Parathyroid adenoma (tissue), 2 donors: ENCODE data around the gene NDUFV2.

Experiments used
- H2AFZ ChIP-seq: fragments of 300-600 bp; sonication (generic); one replicate; pipeline ENCODE4 v1.7.0; 2017; ENCODE audit warnings: antibody characterized with exemption, mild to moderate bottlenecking
- H3K27ac ChIP-seq: fragments of 300-600 bp; sonication (generic); one replicate; pipeline ENCODE4 v1.7.0; 2017
- H3K27me3 ChIP-seq: fragments of 300-600 bp; sonication (generic); one replicate; pipeline ENCODE4 v1.7.0; 2017; ENCODE audit warnings: low read length; ENCODE audit not compliant: control insufficient read depth, insufficient read depth
- H3K36me3 ChIP-seq: fragments of 300-600 bp; sonication (generic); one replicate; pipeline ENCODE4 v1.7.0; 2017; ENCODE audit warnings: low read length; ENCODE audit not compliant: control insufficient read depth, insufficient read depth
- H3K4me1 ChIP-seq: fragments of 300-600 bp; sonication (generic); one replicate; pipeline ENCODE4 v1.7.0; 2017; ENCODE audit warnings: control low read depth
- H3K4me2 ChIP-seq: fragments of 300-600 bp; sonication (generic); one replicate; pipeline ENCODE4 v1.7.0; 2017; ENCODE audit warnings: low read length
- H3K4me3 ChIP-seq: fragments of 300-600 bp; sonication (generic); one replicate; pipeline ENCODE4 v1.7.0; 2017; ENCODE audit warnings: low read depth, low read length
- H3K79me2 ChIP-seq: fragments of 300-600 bp; sonication (generic); one replicate; pipeline ENCODE4 v1.7.0; 2017; ENCODE audit warnings: control low read depth
- H3K9ac ChIP-seq: fragments of 300-600 bp; sonication (generic); one replicate; pipeline ENCODE4 v1.7.0; 2017; ENCODE audit warnings: mild to moderate bottlenecking
- H3K9me3 ChIP-seq: fragments of 300-600 bp; sonication (generic); one replicate; pipeline ENCODE4 v1.7.0; 2017; ENCODE audit warnings: low read length; ENCODE audit not compliant: control insufficient read depth
- TF ChIP-seq, protein P1 (sequence below): fragments of 300-600 bp; sonication (generic); IDR thresholded peaks from one replicate; pipeline ENCODE4 v1.7.0; 2017; ENCODE audit warnings: antibody characterized with exemption, mild to moderate bottlenecking
- donor health status: primary hyperparathyroidism.

Gene NDUFV2

DNA sequence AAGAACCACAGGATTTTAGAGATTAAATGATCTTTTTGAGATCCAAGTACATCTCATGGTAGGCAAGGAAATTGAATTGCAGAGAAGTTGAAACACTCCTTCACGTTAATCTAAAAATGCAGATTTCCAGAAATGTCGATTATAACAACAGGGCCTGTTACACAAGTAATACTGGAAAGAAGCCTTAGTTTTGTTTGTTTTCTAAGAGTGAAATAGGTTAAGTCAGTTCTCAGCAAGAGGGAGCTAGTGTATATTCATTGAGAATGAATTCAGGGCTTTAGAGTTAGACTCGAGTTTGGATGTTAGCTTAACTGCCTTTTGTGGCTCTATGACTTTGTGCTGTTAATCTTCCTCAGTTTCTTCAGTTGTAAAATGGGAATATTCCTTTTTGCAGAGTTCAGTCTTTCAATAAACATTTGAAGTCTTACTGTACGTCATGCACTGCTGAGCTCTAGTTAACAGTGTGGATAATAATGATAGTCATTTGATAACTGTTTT lies 926 bp downstream of the NDUFV2 start:
- Histone ChIP-seq H3K9ac (peak overlapping the region; percentile 56), H3K9me3 (no peaks in the 10 kb centered on the region), H3K79me2 (peaks cover 39% of the 10 kb centered on the region), H3K4me1 (peaks cover 33% of the 10 kb centered on the region), H3K36me3 (no peaks in the 10 kb centered on the region), H3K27me3 (no peaks in the 10 kb centered on the region), H3K4me3 (peak overlapping the region; percentile 93), H2AFZ (peak overlapping the region; percentile 89), H3K27ac (peak overlapping the region; percentile 90), H3K4me2 (peak overlapping the region; percentile 92)
- TF ChIP-seq, protein P1, sequence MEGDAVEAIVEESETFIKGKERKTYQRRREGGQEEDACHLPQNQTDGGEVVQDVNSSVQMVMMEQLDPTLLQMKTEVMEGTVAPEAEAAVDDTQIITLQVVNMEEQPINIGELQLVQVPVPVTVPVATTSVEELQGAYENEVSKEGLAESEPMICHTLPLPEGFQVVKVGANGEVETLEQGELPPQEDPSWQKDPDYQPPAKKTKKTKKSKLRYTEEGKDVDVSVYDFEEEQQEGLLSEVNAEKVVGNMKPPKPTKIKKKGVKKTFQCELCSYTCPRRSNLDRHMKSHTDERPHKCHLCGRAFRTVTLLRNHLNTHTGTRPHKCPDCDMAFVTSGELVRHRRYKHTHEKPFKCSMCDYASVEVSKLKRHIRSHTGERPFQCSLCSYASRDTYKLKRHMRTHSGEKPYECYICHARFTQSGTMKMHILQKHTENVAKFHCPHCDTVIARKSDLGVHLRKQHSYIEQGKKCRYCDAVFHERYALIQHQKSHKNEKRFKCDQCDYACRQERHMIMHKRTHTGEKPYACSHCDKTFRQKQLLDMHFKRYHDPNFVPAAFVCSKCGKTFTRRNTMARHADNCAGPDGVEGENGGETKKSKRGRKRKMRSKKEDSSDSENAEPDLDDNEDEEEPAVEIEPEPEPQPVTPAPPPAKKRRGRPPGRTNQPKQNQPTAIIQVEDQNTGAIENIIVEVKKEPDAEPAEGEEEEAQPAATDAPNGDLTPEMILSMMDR = no peak

DNA sequence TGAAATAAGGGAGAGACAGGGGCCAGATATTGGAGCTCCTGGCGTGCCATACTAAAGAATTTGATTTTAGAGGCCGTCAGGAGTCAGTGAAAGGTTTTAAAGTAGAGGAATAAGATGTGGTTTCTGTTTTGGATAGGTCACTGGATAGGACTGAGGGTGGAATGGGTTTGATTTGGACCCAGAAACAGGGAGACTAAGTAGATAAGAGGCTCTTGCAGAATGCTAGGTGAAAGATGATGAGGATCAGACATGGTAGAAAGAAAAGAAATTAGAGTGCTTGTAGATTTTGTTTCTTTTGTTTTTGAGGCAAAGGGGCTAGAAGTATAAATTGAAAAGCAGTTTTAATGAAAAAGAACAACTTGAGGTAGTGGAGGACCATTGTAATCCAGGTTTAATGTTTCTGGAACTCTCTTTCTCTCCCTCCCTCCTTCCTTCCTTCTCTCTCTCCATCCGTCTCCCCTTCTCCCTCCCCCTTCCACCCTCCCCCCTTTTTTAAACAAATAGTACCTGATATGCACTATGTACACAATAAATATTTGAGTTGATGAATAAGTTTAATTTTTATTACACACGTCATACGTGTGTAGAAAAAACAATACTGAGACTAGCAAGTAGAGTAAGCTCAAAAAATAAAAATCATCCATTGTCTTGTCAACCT lies 1.9 kb downstream of the NDUFV2 start:
- H3K27ac ChIP-seq = peak overlapping the region; percentile 90
- no peaks in the 10 kb centered on the region for H3K9me3 ChIP-seq
- H3K36me3 ChIP-seq = no peaks in the 10 kb centered on the region
- peak overlapping the region; percentile 93 for H3K4me3 ChIP-seq
- peaks cover 39% of the 10 kb centered on the region for H3K4me1 ChIP-seq
- H3K79me2 ChIP-seq = peaks cover 45% of the 10 kb centered on the region
- no peak overlapping the region for H3K9ac ChIP-seq
- H2AFZ ChIP-seq = no peak overlapping the region
- TF ChIP-seq, protein P1 = no peak
- peak overlapping the region; percentile 92 for H3K4me2 ChIP-seq
- H3K27me3 ChIP-seq = no peaks in the 10 kb centered on the region

DNA sequence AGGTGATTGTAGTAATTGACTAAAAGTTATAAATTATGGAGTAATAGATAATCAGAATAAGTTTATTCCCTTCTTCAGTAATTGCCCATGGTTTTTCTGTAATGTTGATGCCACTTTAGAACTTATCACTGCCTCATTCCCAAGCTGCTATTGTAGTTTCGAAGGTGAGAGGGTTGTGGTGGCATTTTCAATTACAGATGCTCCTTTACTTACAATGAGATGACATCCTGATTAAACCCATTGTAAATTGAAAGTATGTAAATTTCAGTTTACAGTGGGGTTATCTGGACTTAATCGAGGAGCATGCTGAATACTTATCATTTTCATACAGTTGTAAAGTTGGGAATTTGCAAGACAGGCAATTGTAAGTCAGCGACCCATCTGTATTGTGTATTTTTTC lies 2.9 kb downstream of the NDUFV2 start:
- H3K79me2 ChIP-seq = peaks cover 55% of the 10 kb centered on the region
- H3K9me3 ChIP-seq = no peaks in the 10 kb centered on the region
- TF ChIP-seq, protein P1 = no peak
- no peak overlapping the region for H3K9ac ChIP-seq
- H3K4me1 ChIP-seq = peaks cover 46% of the 10 kb centered on the region
- no peaks in the 10 kb centered on the region for H3K36me3 ChIP-seq
- H3K4me2 ChIP-seq = peak overlapping the region; percentile 92
- no peaks in the 10 kb centered on the region for H3K27me3 ChIP-seq
- H3K27ac ChIP-seq = no peak overlapping the region
- H3K4me3 ChIP-seq = no peak overlapping the region
- no peak overlapping the region for H2AFZ ChIP-seq

DNA sequence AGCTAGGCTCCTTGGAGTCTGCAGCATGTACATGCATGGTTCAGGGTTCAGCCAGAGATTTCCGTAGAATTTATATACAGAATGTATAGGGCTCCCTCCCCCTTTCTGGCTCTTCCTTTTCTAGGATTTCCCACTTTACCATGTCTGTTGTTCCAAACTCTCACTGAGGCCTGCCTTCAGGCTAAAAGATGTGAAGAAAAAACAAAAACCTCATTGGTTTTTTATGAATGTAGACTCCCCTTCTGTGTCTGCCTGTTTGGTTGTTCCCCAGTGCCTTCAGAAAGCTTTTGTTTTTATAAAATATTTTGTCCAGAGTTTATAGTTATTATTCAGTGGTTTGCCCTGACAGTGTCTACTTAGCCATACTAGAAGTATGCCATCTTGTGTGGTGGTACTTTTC lies 3.6 kb downstream of the NDUFV2 start:
- Histone ChIP-seq H3K27me3 (no peaks in the 10 kb centered on the region), H3K9me3 (no peaks in the 10 kb centered on the region), H3K4me3 (no peak overlapping the region), H3K4me1 (peaks cover 47% of the 10 kb centered on the region), H3K79me2 (peaks cover 62% of the 10 kb centered on the region), H3K27ac (no peak overlapping the region), H3K4me2 (peak overlapping the region; percentile 92), H3K36me3 (no peaks in the 10 kb centered on the region), H2AFZ (no peak overlapping the region), H3K9ac (no peak overlapping the region)
- TF ChIP-seq, protein P1 = no peak
